GM23248 (cell line): ENCODE results near the gene KDM6B. TPM values are rescaled to one million over a fixed set of nuclear protein-coding genes. Genes with fewer than 3 reads are reported as not detected.

Experiments
- DNase-seq: peaks from one replicate; pipeline ENCODE4 v3.0.0-alpha.2; 2015
- H2AFZ ChIP-seq: fragments of 200-600 bp; sonication (generic); 2 replicates; pipeline ENCODE4 v1.6.1; 2016; ENCODE audit warnings: antibody characterized with exemption
- H3F3A ChIP-seq: fragments of 200-600 bp; sonication (generic); 2 replicates; pipeline ENCODE4 v1.6.1; 2016; ENCODE audit warnings: mild to moderate bottlenecking, antibody characterized with exemption, mixed run types; ENCODE audit not compliant: insufficient read depth
- H3K27ac ChIP-seq: fragments of 200-600 bp; sonication (generic); 2 replicates; pipeline ENCODE4 v1.5.1; 2016; ENCODE audit warnings: mild to moderate bottlenecking
- H3K27me3 ChIP-seq: fragments of 200-600 bp; sonication (generic); replicated peaks from 2 replicates; pipeline ENCODE4 v1.6.1; 2016; ENCODE audit warnings: mild to moderate bottlenecking; ENCODE audit not compliant: insufficient read depth
- H3K36me3 ChIP-seq: fragments of 200-600 bp; sonication (generic); 2 replicates; pipeline ENCODE4 v1.6.1; 2016; ENCODE audit warnings: low read depth, mild to moderate bottlenecking
- H3K4me1 ChIP-seq: fragments of 200-600 bp; sonication (generic); 2 replicates; pipeline ENCODE4 v1.6.1; 2016; ENCODE audit warnings: mild to moderate bottlenecking; ENCODE audit not compliant: insufficient read depth
- H3K4me2 ChIP-seq: fragments of 200-600 bp; sonication (generic); one replicate; pipeline ENCODE4 v1.6.1; 2016; ENCODE audit warnings: mild to moderate bottlenecking; ENCODE audit not compliant: unreplicated experiment
- H3K4me3 ChIP-seq: fragments of 200-600 bp; sonication (generic); 2 replicates; pipeline ENCODE4 v1.5.1; 2016; ENCODE audit warnings: mild to moderate bottlenecking
- H3K79me2 ChIP-seq: fragments of 200-600 bp; sonication (generic); 2 replicates; pipeline ENCODE4 v1.6.1; 2016; ENCODE audit warnings: mild to moderate bottlenecking; ENCODE audit not compliant: insufficient read depth
- H3K9ac ChIP-seq: fragments of 200-600 bp; sonication (generic); 2 replicates; pipeline ENCODE4 v1.6.1; 2016; ENCODE audit warnings: mild to moderate bottlenecking
- H3K9me2 ChIP-seq: fragments of 200-600 bp; sonication (generic); 2 replicates; pipeline ENCODE4 v1.6.1; 2016; ENCODE audit warnings: mixed run types, mild to moderate bottlenecking, moderate library complexity; ENCODE audit not compliant: insufficient read depth
- H3K9me3 ChIP-seq: fragments of 200-600 bp; sonication (generic); one replicate; pipeline ENCODE4 v1.6.1; 2017; ENCODE audit warnings: low read depth
- H4K20me1 ChIP-seq: fragments of 200-600 bp; sonication (generic); 2 replicates; pipeline ENCODE4 v1.6.0; 2016; ENCODE audit not compliant: insufficient read depth
- EZH2 ChIP-seq: fragments of 200-600 bp; sonication (generic); IDR thresholded peaks from 2 replicates; pipeline ENCODE4 v1.6.1; 2018; ENCODE audit warnings: antibody characterized with exemption, mild to moderate bottlenecking; ENCODE audit not compliant: insufficient read depth, poor library complexity, severe bottlenecking
- EZH2phosphoT487 ChIP-seq: fragments of 200-600 bp; sonication (generic); IDR thresholded peaks from 2 replicates; pipeline ENCODE4 v1.6.1; 2018; ENCODE audit warnings: antibody characterized with exemption, moderate library complexity, mild to moderate bottlenecking, low read depth; ENCODE audit not compliant: insufficient read depth
- WGBS, 2 experiments: methylation state at CpG; one replicate each; pipeline ENCODE4 v1.1.6; 2015 to 2017; ENCODE audit warnings: low lambda C conversion rate in 2 of 2, low coverage in 1 of 2; ENCODE audit errors: missing lambda C conversion rate in 2 of 2; 5-methylcytosine and 5-hydroxymethylcytosine counted together
- in situ Hi-C: fragments of 300-500 bp; cut with MboI; formaldehyde crosslinking; loops from 2 replicates; pipeline ENCODE4 v1.15.0; 2020
- polyA plus RNA-seq: library from polyadenylated mRNA; unstranded; fragments of >200 nt; fragmentation: Nextera tagmentation; extraction: Ambion mirVana; gene quantifications from 2 replicates; pipeline ENCODE4 v1.2.1, GENCODE V29; 2016
- total RNA-seq: library from RNA; depleted of rRNA; stranded (reverse); fragments of >200 nt; shearing (Covaris generic); gene quantifications from 2 replicates; pipeline ENCODE4 v1.2.3, GENCODE V29; 2014

KDM6B gene
- total and polyA plus RNA-seq, 2 experiments from 2014 or later: 1.3 to 2.3 TPM

- Histone ChIP-seq H3K27me3 (no peaks in the 10 kb centered on the region), H4K20me1 (no peaks in the 10 kb centered on the region), H3K36me3 (no peaks in the 10 kb centered on the region; the same call in 1 of the 2 replicates), H3F3A (peaks cover 14% of the 10 kb centered on the region), H3K4me3 (peak overlapping the region; percentile 79), H3K9me2 (no peaks in the 10 kb centered on the region), H3K4me2 (peak overlapping the region; percentile 100), H3K79me2 (peaks cover 53% of the 10 kb centered on the region), H3K9ac (peak overlapping the region; percentile 97), H3K9me3 (no peaks in the 10 kb centered on the region), H2AFZ (no peak overlapping the region), H3K4me1 (peaks cover 6% of the 10 kb centered on the region; the same call in 1 of the 2 replicates), H3K27ac (peak overlapping the region; percentile 99)
- in situ Hi-C loops: no loop called here
- TF ChIP-seq EZH2phosphoT487: no peak
- no peak for TF ChIP-seq EZH2
- DNase-seq: no peak
- 84 to 85% methylated on average over 15 of the region's 15 CpGs for WGBS, 2 experiments
These were observed 11.5 kb downstream of the KDM6B start for GRCh38 chr17:7845359-7846062.

DNA sequence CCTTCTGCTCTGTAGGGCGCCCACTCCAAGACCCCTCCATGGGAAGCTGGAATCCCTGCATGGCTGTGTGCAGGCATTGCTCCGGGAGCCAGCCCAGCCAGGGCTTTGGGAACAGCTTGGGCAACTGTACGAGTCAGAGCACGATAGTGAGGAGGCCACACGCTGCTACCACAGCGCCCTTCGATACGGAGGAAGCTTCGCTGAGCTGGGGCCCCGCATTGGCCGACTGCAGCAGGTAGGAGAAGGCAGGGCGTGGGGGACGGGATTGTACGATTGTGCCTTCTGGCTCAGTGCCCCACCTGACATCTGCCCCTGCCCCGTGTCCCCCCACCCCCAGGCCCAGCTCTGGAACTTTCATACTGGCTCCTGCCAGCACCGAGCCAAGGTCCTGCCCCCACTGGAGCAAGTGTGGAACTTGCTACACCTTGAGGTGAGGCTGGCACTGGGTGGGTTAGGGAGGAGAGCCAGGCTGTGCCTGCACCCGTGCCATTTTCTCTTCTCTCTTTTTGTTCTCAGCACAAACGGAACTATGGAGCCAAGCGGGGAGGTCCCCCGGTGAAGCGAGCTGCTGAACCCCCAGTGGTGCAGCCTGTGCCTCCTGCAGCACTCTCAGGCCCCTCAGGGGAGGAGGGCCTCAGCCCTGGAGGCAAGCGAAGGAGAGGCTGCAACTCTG lies 12.2 kb downstream of the KDM6B start:
- Histone ChIP-seq H2AFZ (no peak overlapping the region), H3K4me1 (peaks cover 2% of the 10 kb centered on the region; the same call in 1 of the 2 replicates), H3K9me3 (no peaks in the 10 kb centered on the region), H3K36me3 (no peaks in the 10 kb centered on the region; the same call in 1 of the 2 replicates), H3K27me3 (no peaks in the 10 kb centered on the region), H3K9me2 (no peaks in the 10 kb centered on the region), H4K20me1 (no peaks in the 10 kb centered on the region), H3K9ac (no peak overlapping the region), H3F3A (peaks cover 10% of the 10 kb centered on the region), H3K4me2 (no peak overlapping the region), H3K4me3 (no peak overlapping the region), H3K27ac (no peak overlapping the region), H3K79me2 (peaks cover 56% of the 10 kb centered on the region)
- WGBS, 2 experiments: 79 to 82% methylated on average over 17 to 22 of the region's 22 CpGs
- in situ Hi-C loops: no loop called here
- DNase-seq: peak; percentile 32
- TF ChIP-seq EZH2 (no peak), EZH2phosphoT487 (no peak)

- no peak overlapping the region for H3K4me3 ChIP-seq
- H4K20me1 ChIP-seq: no peaks in the 10 kb centered on the region
- peaks cover 11% of the 10 kb centered on the region for H3F3A ChIP-seq
- no peaks in the 10 kb centered on the region; the same call in 1 of the 2 replicates for H3K4me1 ChIP-seq
- no peaks in the 10 kb centered on the region for H3K27me3 ChIP-seq
- no peaks in the 10 kb centered on the region; the same call in 1 of the 2 replicates for H3K36me3 ChIP-seq
- no peak for TF ChIP-seq EZH2phosphoT487
- no peak for TF ChIP-seq EZH2
- H3K4me2 ChIP-seq: no peak overlapping the region
- WGBS, 2 experiments: 78 to 86% methylated on average over 23 to 34 of the region's 34 CpGs
- no peaks in the 10 kb centered on the region for H3K9me2 ChIP-seq
- no peak overlapping the region for H3K27ac ChIP-seq
- H3K9me3 ChIP-seq: no peaks in the 10 kb centered on the region
- no peak overlapping the region for H3K9ac ChIP-seq
- DNase-seq: no peak
- in situ Hi-C loops: no loop called here
- H3K79me2 ChIP-seq: peaks cover 61% of the 10 kb centered on the region
- no peak overlapping the region for H2AFZ ChIP-seq
These were observed 13.0 kb downstream of the KDM6B start for GRCh38 chr17:7846765-7847661.

GRCh38 chr17:7848131-7848579 lies 14.1 kb downstream of the KDM6B start:
- in situ Hi-C loops: no loop called here
- Histone ChIP-seq H3F3A (peaks cover 11% of the 10 kb centered on the region), H3K4me2 (no peak overlapping the region), H3K9ac (no peak overlapping the region), H3K36me3 (no peaks in the 10 kb centered on the region; the same call in 1 of the 2 replicates), H4K20me1 (no peaks in the 10 kb centered on the region), H3K79me2 (peaks cover 70% of the 10 kb centered on the region), H3K9me2 (no peaks in the 10 kb centered on the region), H3K27me3 (no peaks in the 10 kb centered on the region), H3K9me3 (no peaks in the 10 kb centered on the region), H3K27ac (no peak overlapping the region), H2AFZ (no peak overlapping the region), H3K4me1 (no peaks in the 10 kb centered on the region; the same call in 1 of the 2 replicates), H3K4me3 (no peak overlapping the region)
- no peak for TF ChIP-seq EZH2
- no peak for TF ChIP-seq EZH2phosphoT487
- no peak for DNase-seq
- whole genome bisulfite sequencing, 2 experiments: 89 to 91% methylated on average over 8 to 20 of the region's 20 CpGs
